HG02885 (cell line): ENCODE data around the gene DNAJA2.
A peak's percentile ranks its signal among the peaks of the same experiment; 100 is the strongest.
"Not testable (repeated sequence)": the region's sequence is repeated elsewhere in the genome, so short reads cannot be mapped to it uniquely, and the experiment has no call there.

Source experiments
- ATAC-seq: cut with Tn5 transposase; IDR thresholded peaks from one replicate; pipeline ENCODE4 v1.9.1; 2021; ENCODE audit warnings: mild to moderate bottlenecking; ENCODE audit not compliant: unreplicated experiment, poor library complexity

Gene DNAJA2

GRCh38 chr16:46973207-46973995, at the start of gene DNAJA2:
TSS of gene DNAJA2 (minus strand) at chr16:46973674. CDS start at chr16:46973572, 102 bp downstream.
- peak; percentile 87 for ATAC-seq

- no peak for ATAC-seq
Measured at GRCh38 chr16:47019568-47019967, 46.1 kb upstream of the DNAJA2 start.

- peak; percentile 99 for ATAC-seq
Measured at GRCh38 chr16:47018223-47018891, 44.9 kb upstream of the DNAJA2 start.

- ATAC-seq, result no peak
Measured at GRCh38 chr16:47017636-47018035, 44.2 kb upstream of the DNAJA2 start.

- ATAC-seq, result peak; percentile 58
Measured at GRCh38 chr16:47016700-47017133, 43.2 kb upstream of the DNAJA2 start.

DNA sequence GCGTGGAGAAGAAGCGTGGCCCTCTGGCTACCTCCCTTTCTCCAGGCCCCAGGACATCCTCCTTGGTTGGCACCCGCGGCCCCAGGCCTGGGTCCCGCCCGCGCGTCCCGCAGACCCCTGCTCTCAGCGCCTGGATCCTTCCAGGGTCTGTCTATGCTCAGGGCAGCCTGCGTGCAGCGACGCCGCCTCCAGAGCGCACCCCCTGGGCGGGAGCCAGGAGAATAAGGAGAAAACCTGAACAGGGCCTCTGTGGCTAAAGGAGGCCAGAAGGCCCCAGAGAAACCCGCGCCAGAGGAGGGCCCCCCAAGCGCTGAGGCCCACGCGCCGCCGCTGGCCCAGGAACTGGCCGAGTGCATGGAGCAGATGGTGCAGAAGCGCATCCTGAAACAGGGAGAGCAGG, 40.4 kb upstream of the DNAJA2 start:
- no peak for ATAC-seq

DNA sequence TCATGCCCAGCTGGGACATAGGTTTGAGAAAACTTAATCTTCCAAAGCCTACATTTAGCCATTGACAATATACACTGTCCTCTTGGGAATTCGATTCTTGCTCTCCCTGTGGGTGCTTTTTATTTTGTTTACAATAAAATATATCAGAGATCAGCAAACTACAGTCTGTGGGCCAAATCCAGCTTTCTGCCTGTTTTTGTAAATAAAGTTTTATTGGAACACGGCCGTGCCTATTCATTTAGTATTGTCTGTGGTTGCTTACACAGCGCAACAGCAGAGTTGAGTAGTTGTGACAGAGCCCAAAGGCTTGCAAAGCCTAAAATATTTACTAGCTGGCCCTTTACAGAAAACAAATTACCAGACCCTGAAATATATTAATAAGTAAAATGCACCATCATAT, 39.7 kb upstream of the DNAJA2 start:
- no peak for ATAC-seq

GRCh38 chr16:47010812-47011211, 37.3 kb upstream of the DNAJA2 start:
- ATAC-seq, result not testable (repeated sequence)

GRCh38 chr16:47008612-47009011, 35.1 kb upstream of the DNAJA2 start:
- ATAC-seq, result no peak

DNA sequence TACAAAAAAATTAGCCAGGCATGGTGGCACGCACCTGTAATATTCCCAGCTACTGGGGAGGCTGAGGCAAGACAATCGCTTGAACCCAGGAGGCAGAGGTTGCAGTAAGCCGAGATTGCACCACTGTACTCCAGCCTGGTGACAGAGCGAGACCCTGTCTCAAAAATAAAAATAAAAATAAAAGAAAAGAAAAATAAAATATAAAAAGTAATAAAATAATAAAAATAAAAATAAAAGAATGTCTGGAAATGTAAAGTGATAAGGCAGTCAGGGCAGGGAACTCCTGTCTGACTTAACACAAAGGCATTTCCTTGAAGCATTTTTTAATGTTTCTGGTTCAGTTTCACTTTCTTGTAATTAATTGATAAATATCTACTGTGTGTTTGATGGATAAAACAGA, 34.7 kb upstream of the DNAJA2 start:
- ATAC-seq, result no peak

DNA sequence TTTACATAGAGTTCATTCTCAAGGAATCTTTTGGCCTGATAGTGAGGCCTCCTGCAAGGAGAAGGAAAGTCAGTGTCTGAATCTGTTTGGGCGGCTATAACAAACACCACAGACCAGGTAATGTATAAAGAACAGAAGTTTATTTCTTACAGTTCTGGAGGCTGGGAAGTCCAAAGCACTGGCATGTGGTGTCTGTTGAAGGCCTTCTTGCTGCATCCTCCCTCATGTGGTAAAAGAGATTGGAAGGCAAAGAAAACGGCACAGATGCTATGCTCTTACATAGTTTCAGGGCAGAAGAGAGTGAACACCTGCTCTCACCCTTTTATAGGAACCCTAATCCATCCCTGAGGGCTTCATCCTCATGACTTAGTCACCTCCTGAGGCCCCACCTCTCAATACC, 31.2 kb upstream of the DNAJA2 start:
- no peak for ATAC-seq

GRCh38 chr16:47000066-47000465, 26.6 kb upstream of the DNAJA2 start:
- not testable (repeated sequence) for ATAC-seq

DNA sequence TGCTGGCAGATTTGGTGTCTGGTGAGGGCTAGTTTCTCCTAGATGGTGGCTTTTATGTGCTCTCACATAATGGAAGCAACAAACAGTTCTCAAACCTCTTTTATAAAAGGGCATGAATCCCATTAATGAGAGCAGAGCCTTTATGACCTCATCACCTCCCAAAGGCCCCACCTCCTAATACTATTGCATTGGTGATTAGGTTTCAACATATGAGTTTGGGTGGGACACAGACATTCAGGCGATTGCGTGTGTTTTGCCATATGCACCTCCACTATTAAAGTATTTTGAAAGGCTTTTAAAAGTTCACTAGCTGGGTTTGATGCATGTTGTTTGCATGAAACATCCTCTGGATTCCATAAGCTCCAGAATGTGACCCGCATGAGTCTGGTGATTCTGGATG, 24.4 kb upstream of the DNAJA2 start:
- no peak for ATAC-seq

- no peak for ATAC-seq
Measured at GRCh38 chr16:46996952-46997458, 23.5 kb upstream of the DNAJA2 start.

- ATAC-seq, result peak; percentile 81
Measured at GRCh38 chr16:46996391-46996790, 22.9 kb upstream of the DNAJA2 start.

DNA sequence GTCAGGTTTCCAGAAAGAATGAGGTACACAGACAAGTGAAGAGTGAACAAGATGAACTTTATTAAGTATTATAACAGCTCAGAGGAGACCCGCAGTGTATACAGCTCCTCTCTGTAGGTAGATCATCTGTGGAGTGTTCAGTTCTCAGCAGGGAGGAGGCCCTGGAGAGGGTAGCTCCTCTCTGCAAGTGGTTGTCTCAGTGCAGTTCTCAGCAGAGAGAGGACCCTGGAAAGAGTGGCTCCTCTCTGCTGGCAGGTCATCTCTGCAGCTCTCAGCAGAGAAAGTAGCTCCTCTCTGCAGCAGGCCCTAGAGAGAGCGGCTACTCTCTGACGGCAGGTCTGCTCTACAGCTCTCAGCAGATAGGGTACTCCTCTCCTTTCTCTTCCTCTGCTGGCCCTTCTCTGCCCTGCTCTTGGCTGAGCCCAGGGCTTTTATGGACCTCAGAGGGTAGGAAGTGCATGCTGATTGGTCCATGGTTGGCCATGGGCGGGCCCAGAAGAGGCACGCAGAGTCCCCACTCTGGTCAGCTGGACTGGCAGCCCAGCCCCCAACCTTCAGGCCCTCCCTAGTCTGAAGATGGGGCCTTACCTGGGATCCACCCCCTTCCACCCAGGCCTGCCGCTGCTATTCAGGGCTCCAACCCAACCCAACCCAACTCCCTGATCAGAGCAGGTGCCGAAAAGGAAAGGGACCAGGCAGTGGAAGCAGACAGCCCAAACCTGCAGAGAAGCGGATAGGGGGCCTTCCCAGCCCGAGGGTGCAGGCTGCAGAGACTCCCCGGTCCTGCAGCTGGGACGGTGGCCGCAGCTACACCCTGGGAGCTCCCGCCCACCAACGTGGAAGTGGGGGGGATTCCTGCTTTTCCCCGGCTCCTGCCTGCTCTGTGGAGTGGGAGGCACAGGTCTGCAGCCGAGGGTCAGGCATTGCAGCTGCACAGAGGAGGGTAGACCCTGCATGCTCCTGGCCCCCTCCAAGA, 18.5 kb upstream of the DNAJA2 start:
- no peak for ATAC-seq

- ATAC-seq, result no peak
Measured at GRCh38 chr16:46986896-46987295, 13.4 kb upstream of the DNAJA2 start.

DNA sequence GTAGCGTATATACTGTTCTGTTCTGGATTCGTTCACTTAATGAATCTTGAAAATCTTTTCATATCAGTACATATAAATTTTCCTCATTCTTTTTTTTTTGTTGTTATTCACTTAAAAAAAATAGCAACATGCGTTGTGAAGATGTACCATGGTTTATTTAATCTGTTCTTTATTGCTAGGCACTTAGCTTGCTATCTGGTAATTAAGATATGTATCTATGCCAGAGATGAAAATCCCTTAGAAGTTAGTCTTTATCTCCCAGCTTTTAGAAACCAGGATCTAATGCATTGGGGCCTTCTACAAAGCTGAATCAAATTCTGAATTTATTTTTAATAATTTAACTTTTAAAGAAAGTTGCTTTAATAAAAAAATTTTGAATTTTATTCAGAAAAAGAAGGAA, 13.0 kb upstream of the DNAJA2 start:
- ATAC-seq, result no peak

DNA sequence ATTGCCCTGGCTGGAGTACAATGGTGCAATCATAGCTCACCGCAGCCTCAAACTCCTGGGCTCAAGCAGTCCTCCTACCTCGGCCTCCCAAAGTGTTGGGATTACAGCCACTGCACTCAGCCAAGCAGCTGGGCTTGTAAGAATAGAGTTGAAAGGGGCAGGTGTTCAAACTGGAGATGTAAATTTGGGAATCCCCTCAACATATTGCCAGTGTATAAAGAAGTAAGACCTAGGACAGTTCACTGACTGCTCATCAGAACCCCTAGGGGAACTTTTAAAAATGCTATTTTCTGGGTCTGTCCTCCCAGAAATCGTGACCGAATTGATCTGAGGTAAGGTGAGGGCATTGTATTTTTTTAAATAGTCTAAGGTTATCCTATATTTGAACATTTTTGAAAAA, 8.9 kb upstream of the DNAJA2 start:
- ATAC-seq, result peak; percentile 55

DNA sequence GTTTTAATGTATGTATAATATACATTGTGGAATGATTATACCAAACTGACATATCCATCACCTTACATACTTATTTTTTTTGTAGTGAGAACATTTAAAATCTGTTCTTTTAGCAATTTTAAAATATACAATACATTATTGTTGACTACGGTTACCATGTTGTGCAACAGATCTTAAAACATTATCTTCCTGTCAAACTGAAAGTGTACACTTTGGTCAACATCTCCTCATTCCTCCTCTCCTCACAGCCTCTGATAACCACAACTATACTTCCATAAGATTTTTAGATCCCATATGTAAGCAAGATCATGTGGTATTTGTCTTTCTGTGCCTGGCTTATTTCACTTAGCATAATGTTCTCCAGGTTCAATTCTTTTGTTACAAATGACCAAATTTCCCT, 7.5 kb upstream of the DNAJA2 start:
- ATAC-seq, result no peak
